Measurements from ENCODE around the gene PRR13. TPM values are rescaled to one million over a fixed set of nuclear protein-coding genes. Genes with fewer than 3 reads are reported as not detected.

The PRR13 gene
- total and polyA plus RNA-seq, 9 of the 15 experiments (the other 6 are each of a cell fraction or from before 2014, with no cell fraction given) = 117 to 835 (median 285) TPM

- TF ChIP-seq HES1 (IDR thresholded peaks at IDR 0.05; ENCODE audit: low read depth) = no peak
- peak in 1 of 2 experiments; percentile 72; a peak in 1 of 4 replicates for TF ChIP-seq HDAC1 (IDR thresholded peaks at IDR 0.05)
- TF ChIP-seq ZNF639 (CRISPR knock-in tag; conservative IDR thresholded peaks at IDR 0.05 in 1 of 2, IDR thresholded peaks at IDR 0.05 in 1 of 2) = peak; percentile 90 to 93; a peak in 3 of 4 replicates
- TF ChIP-seq ETS2 (tag; IDR thresholded peaks at IDR 0.05; ENCODE audit: borderline replicate concordance, poor library complexity, severe bottlenecking) = no peak
- TF ChIP-seq ZNF644 (tag; IDR thresholded peaks at IDR 0.05; ENCODE audit: low read depth) = no peak; the same call in 1 of the 2 replicates
- no peak for TF ChIP-seq KLF10 (CRISPR knock-in tag; IDR thresholded peaks at IDR 0.05)
- TF ChIP-seq ETV1 (tag; conservative IDR thresholded peaks at IDR 0.05; ENCODE audit: low read depth) = no peak
- TF ChIP-seq GTF2B (IDR thresholded peaks at IDR 0.05; ENCODE audit: extremely low read depth, insufficient read length) = no peak
- TF ChIP-seq TOE1 (IDR thresholded peaks at IDR 0.05; ENCODE audit: borderline replicate concordance) = no peak
- TF ChIP-seq TOE1 (CRISPR knock-in tag; IDR thresholded peaks at IDR 0.05; ENCODE audit: borderline replicate concordance, low read depth) = no peak
- TF ChIP-seq POLR2A (conservative IDR thresholded peaks at IDR 0.05) = peak; percentile 74
- no peak for TF ChIP-seq GATA2 (CRISPR knock-in tag; IDR thresholded peaks at IDR 0.05)
- TF ChIP-seq XRCC3 (IDR thresholded peaks at IDR 0.05) = no peak
- TF ChIP-seq, protein P1, sequence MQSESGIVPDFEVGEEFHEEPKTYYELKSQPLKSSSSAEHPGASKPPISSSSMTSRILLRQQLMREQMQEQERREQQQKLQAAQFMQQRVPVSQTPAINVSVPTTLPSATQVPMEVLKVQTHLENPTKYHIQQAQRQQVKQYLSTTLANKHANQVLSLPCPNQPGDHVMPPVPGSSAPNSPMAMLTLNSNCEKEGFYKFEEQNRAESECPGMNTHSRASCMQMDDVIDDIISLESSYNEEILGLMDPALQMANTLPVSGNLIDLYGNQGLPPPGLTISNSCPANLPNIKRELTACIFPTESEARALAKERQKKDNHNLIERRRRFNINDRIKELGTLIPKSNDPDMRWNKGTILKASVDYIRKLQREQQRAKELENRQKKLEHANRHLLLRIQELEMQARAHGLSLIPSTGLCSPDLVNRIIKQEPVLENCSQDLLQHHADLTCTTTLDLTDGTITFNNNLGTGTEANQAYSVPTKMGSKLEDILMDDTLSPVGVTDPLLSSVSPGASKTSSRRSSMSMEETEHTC (IDR thresholded peaks at IDR 0.05) = 0 out of 2 replicates have a peak, but pooled peaks have one; percentile 12
- no peak for TF ChIP-seq SOX6 (IDR thresholded peaks at IDR 0.05)
- TF ChIP-seq, protein P2, sequence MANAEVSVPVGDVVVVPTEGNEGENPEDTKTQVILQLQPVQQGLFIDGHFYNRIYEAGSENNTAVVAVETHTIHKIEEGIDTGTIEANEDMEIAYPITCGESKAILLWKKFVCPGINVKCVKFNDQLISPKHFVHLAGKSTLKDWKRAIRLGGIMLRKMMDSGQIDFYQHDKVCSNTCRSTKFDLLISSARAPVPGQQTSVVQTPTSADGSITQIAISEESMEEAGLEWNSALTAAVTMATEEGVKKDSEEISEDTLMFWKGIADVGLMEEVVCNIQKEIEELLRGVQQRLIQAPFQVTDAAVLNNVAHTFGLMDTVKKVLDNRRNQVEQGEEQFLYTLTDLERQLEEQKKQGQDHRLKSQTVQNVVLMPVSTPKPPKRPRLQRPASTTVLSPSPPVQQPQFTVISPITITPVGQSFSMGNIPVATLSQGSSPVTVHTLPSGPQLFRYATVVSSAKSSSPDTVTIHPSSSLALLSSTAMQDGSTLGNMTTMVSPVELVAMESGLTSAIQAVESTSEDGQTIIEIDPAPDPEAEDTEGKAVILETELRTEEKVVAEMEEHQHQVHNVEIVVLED (CRISPR knock-in tag; IDR thresholded peaks at IDR 0.05) = peak; percentile 54; the same call in 1 of the 2 replicates
- no peak for TF ChIP-seq ZNF253 (CRISPR knock-in tag; conservative IDR thresholded peaks at IDR 0.05)
- no peak for TF ChIP-seq SNIP1 (IDR thresholded peaks at IDR 0.05; ENCODE audit: low read depth)
- TF ChIP-seq ZNF280A (IDR thresholded peaks at IDR 0.05; ENCODE audit: low read depth, partially characterized antibody) = no peak
Observed at GRCh38 chr12:53452159-53453077, 10.9 kb downstream of the PRR13 start (continued).

Data from K562 (cell line).